Stimulated activated CD4-positive, alpha-beta T cell treated with anti-CD3 and anti-CD28 coated beads, Interleukin-2, amount 100 ng/mL, for 48 hours (primary cell): ENCODE results near the gene ZBED2.
"Not testable (repeated sequence)": the region's sequence is repeated elsewhere in the genome, so short reads cannot be mapped to it uniquely, and the experiment has no call there.

Source experiments
- DNase-seq, 2 donors: peaks; one replicate each; pipeline ENCODE4 v3.0.0-alpha.2; 2020

The ZBED2 gene

GRCh38 chr3:111570404-111571030, 24.6 kb downstream of the ZBED2 start:
- DNase-seq = no peak

GRCh38 chr3:111568911-111569310, 26.2 kb downstream of the ZBED2 start:
- no peak for DNase-seq

- no peak for DNase-seq
Observed at GRCh38 chr3:111568355-111568754, 26.8 kb downstream of the ZBED2 start.

- no peak for DNase-seq
Observed at GRCh38 chr3:111566844-111567243, 28.3 kb downstream of the ZBED2 start.

- DNase-seq = not testable (repeated sequence)
Observed at GRCh38 chr3:111561902-111562301, 33.2 kb downstream of the ZBED2 start.

GRCh38 chr3:111548756-111549155, 46.4 kb downstream of the ZBED2 start:
- no peak for DNase-seq

GRCh38 chr3:111548092-111548491, 47.1 kb downstream of the ZBED2 start:
- no peak for DNase-seq

GRCh38 chr3:111547631-111548030, 47.5 kb downstream of the ZBED2 start:
- no peak for DNase-seq

- DNase-seq = no peak
Observed at GRCh38 chr3:111545349-111545748, 49.8 kb downstream of the ZBED2 start.
